Inferior parietal cortex (tissue), 1 donor: Measurements from ENCODE around the gene F2RL2.
A peak's percentile ranks its signal among the peaks of the same experiment; 100 is the strongest.

ENCODE experiments used
- DNase-seq: peaks from one replicate; pipeline ENCODE4 v3.0.0-alpha.2; 2016; ENCODE audit errors: extremely low spot score

Gene F2RL2, protein sequence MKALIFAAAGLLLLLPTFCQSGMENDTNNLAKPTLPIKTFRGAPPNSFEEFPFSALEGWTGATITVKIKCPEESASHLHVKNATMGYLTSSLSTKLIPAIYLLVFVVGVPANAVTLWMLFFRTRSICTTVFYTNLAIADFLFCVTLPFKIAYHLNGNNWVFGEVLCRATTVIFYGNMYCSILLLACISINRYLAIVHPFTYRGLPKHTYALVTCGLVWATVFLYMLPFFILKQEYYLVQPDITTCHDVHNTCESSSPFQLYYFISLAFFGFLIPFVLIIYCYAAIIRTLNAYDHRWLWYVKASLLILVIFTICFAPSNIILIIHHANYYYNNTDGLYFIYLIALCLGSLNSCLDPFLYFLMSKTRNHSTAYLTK

GRCh38 chr5:76622973-76623596 is at the start of gene F2RL2:
Gene F2RL2, minus strand, starts transcription at chr5:76623403. Its CDS starts 173 bp downstream, at chr5:76623230.
- DNase-seq = no peak

GRCh38 chr5:76672242-76672641 is 49.0 kb upstream of the F2RL2 start:
- no peak for DNase-seq

GRCh38 chr5:76670508-76670907 is 47.3 kb upstream of the F2RL2 start:
- no peak for DNase-seq

DNA sequence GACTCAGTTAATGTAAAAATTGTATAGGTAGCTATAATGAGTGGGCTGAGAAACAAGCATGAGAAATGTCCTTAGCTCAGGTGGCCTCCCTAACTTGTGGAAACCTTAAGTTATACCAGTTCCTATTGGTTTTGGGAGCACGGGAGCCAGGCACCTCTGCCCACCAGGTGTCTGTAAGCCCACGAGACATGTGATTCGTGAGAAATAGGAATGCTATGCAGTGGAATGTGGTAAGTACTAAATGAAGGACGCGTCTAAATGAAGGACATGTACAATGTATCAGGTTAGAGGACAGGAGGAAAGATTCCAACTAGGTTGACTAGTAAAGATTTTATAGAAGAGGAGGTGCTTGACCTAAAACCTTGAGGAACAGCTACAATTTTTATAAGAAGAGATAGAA is 46.0 kb upstream of the F2RL2 start:
- DNase-seq = no peak

- no peak for DNase-seq
Measured at GRCh38 chr5:76667495-76667894, 44.3 kb upstream of the F2RL2 start.

DNA sequence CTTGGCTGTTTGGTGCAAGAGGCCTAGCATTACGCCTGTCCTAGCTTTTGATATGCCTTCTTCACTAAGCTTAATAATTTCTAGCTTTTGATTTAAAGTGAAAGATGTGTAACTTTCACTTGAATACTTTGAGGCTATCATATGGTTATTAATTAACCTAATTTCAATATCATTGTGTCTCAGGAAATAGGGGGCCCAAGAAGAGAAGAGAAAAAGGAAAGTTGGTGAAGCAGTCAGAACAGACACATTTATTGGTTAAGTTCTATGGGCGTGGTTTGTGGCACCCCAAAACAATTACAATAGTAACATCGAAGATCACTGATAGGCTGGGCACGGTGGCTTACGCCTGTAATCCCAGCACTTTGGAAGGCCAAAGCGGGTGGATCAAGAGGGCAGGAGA is 40.9 kb upstream of the F2RL2 start:
- DNase-seq = no peak

- no peak for DNase-seq
Measured at GRCh38 chr5:76663573-76663972, 40.4 kb upstream of the F2RL2 start.

DNA sequence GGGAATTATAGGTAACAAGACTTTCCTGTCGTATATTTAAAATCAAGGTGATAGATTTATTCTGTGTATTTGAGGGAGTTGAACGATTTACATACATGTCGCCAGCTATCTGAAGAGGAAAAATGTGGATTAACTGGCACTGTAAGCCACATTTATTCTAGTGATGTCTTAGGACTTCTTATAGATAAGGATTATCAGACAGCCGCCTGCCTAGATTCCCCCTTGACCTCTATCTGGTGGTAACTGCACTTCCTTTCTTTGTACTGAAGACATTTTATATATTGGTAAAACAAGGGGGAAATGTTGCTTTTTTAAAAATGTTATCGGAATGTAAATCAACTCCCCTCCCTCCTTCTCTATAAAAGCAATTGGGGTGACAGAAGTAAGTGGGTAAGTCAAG is 39.3 kb upstream of the F2RL2 start:
- DNase-seq = no peak

GRCh38 chr5:76660360-76660759 is 37.2 kb upstream of the F2RL2 start:
- DNase-seq = no peak

GRCh38 chr5:76657683-76658311 is 34.6 kb upstream of the F2RL2 start:
- peak; percentile 5 for DNase-seq

GRCh38 chr5:76657091-76657490 is 33.9 kb upstream of the F2RL2 start:
- no peak for DNase-seq

DNA sequence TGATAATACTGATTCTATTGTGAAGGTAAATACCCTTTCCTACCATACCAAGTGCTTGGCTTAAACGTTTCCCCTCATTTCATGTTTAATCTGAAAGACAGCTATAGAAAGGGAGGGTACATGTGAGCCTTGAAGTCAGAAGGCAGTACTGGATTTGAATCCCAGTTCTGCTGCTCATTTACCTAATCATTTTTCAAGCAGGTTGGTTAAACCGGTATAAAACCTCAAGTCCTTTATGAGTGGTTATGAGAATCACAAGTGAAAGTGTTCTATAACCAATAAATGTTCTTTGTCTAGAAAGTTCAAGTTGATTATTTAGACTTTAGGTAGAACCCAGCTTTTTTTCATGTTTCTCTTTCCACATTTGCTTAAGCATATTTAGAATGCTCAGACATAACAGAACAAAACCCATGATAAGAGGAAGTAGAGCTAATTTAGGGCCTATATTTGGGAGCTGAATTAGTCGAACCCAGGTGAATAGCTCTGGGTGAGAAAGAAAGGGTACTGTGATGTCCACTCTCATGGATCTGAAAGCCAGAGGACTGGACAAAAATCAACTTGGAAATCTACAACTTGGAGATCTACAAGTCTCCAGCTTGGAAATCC is 29.7 kb upstream of the F2RL2 start:
- DNase-seq = no peak

- no peak for DNase-seq
Measured at GRCh38 chr5:76649140-76649539, 25.9 kb upstream of the F2RL2 start.

GRCh38 chr5:76643371-76643770 is 20.2 kb upstream of the F2RL2 start:
- DNase-seq = no peak

DNA sequence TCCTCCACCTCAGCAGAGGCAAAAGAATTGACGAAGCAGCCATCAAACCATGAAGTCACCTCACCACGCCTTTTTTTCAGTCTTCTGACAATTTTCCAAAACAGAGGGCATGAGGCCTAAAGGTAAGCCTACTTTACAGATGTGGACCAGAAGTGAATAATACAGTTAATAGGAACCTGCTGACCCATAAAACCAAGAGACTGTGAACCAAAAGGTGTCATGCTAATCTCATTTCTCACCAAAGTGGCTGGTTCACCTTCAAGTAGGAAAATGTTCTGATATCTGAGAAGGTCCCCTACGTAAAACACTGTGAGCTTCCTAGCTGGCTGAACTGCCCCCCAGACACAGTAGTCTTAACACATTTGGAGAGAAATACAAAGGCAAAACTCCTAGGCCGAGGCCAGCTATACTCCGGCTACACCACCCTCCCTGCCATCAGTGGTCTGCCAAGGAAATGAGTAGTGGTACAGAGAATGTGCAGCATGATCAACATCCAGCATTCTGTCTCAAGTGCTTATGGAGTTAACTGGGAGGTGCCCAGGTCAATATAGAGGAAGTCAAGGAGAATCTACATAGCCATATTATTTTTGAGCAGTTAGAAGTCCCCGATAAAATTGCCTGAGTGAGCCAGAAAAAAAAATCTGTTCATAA is 19.3 kb upstream of the F2RL2 start:
- no peak for DNase-seq

- peak; percentile 56 for DNase-seq
Measured at GRCh38 chr5:76641514-76642120, 18.4 kb upstream of the F2RL2 start.

- DNase-seq = no peak
Measured at GRCh38 chr5:76638479-76638878, 15.3 kb upstream of the F2RL2 start.

DNA sequence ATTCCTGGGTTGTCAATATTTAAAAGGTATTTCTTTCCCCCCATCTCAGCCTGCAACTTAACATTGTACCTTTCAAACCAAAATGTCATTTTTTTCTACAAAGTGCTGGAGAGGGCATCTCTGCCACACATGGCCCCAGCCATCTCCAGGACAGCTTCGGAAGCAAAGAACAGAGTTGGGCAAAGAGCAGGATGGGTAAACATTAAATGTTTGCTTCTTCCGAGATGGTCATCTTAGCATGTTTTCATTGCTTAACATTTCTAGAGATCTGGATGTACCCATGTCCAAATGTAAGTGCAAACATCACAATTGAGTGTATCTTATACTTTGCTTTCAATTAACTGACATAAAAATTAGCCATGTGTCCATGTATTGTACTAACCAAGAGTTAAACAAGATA is 14.3 kb upstream of the F2RL2 start:
- DNase-seq = no peak

DNA sequence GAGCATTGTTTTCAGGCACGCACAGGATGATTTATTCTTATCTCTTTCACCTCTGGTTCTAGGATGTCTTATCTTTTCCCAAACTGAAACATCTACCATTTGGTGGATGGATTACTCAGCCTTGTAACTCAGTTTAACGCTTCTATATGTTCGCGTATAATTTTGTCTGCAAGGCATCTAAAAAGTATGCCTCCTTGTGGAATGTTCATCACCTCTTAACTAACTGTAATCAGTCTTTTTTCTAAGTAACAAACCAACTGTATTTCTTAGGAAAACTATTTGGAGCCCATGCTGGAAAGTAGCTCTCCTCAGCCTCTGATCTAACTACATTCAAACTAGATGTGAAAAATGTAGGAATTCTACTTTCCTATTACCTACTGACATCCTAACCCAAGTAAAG is 11.5 kb upstream of the F2RL2 start:
- no peak for DNase-seq

- no peak for DNase-seq
Measured at GRCh38 chr5:76626738-76627137, 3.5 kb upstream of the F2RL2 start.

DNA sequence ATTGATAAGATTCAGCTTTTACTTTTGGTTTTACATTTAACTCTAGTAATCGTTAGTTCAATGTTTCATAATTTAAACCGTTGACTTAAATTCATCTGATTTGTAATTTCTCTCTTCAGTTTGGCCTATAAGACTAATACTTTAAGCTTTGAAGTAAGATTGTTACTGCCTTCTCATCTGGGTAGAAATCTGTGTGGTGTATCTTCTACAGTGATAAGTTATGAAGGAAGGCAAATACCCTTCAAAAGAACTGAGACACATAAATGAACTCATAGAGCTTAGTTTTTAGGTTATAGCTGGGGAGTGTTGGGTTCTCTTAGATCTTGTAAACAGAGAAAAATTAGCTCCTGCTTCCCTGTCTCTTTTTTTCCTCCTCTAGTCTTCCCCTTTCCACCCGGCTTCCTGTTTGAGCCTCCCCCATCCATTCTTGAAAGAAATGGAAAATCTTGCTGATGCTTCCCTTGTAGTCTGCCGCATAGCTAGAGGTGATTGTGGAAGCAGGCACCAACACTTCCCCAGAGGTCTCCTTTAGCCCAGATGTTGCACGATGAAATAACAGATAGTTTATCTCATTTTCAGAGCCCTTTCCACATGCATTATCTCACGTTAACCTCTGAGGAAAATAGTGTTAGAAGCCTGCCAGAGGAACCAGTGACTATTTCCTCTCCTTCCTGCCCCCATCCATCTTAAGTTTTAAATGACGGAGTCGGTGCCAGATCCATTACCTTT is 2.0 kb upstream of the F2RL2 start:
- no peak for DNase-seq
